ENCODE measurements around the gene GRM1.

GRM1 gene

GRCh38 chr6:146071781-146072180, 42.9 kb downstream of the GRM1 start:
- DNase-seq, result no peak
- H4K5ac ChIP-seq (ENCODE audit: low read length), result no peak overlapping the region
- no peak overlapping the region for H2AK5ac ChIP-seq (ENCODE audit: low read length)
- H3K79me2 ChIP-seq (ENCODE audit: control insufficient read depth, insufficient read depth, low read length), result no peaks in the 10 kb centered on the region
- no peaks in the 10 kb centered on the region for H3K79me1 ChIP-seq (ENCODE audit: low read length)
- H3K27me3 ChIP-seq (ENCODE audit: insufficient read depth, low read length, poor library complexity), result no peaks in the 10 kb centered on the region
- H3K4ac ChIP-seq (ENCODE audit: low read depth, low read length), result no peak overlapping the region
- H3K27ac ChIP-seq (ENCODE audit: low read depth, low read length), result no peak overlapping the region
- WGBS (ENCODE audit: extremely low coverage, insufficient coverage, low lambda C conversion rate), result no CpG with 5 or more reads among the region's 2 CpGs
- no peak overlapping the region for H3K18ac ChIP-seq (ENCODE audit: low read length)
- no peak overlapping the region for H2BK120ac ChIP-seq (ENCODE audit: low read depth, low read length)
- H2BK5ac ChIP-seq (ENCODE audit: low read length), result no peak overlapping the region
- H3K4me2 ChIP-seq (ENCODE audit: low read length), result no peak overlapping the region
- H2BK15ac ChIP-seq (replicated peaks; ENCODE audit: low read depth), result no peak overlapping the region
- H3K4me3 ChIP-seq (ENCODE audit: low read length), result no peak overlapping the region
- H3K56ac ChIP-seq (ENCODE audit: low read length), result no peak overlapping the region
- H3K9ac ChIP-seq (ENCODE audit: low read length), result no peak overlapping the region
- no peak overlapping the region for H3K23ac ChIP-seq (ENCODE audit: low read length)
- H3K4me1 ChIP-seq (ENCODE audit: control insufficient read depth, low read depth, low read length), result no peaks in the 10 kb centered on the region
- H4K8ac ChIP-seq (ENCODE audit: low read depth, low read length), result no peak overlapping the region
- H3K36me3 ChIP-seq (ENCODE audit: control insufficient read depth, insufficient read depth, low read length), result no peaks in the 10 kb centered on the region

DNA sequence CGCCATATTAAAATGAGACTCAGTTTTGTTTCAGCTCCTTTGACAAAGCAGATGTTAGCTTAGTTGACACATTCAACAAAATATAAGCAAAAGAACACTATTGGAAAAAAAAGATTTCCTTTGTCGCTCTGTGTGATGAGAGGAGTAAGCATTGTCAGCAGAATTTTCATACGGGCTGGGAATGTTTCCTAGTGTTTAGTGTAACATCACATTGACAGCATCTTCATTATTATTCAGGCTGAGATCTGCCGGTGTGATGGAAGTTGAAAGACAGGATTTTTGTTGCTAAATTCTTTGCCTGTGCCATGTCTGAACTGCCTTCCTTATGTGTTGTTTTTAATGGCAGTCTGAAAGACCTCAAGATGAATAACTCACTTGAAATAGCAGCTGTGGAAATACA, 49.1 kb downstream of the GRM1 start:
- Histone ChIP-seq H3K27ac (ENCODE audit: low read depth, low read length) (no peak overlapping the region), H3K4ac (ENCODE audit: low read depth, low read length) (no peak overlapping the region), H3K27me3 (ENCODE audit: insufficient read depth, low read length, poor library complexity) (no peaks in the 10 kb centered on the region)

GRCh38 chr6:146087386-146087785, 58.5 kb downstream of the GRM1 start:
- Histone ChIP-seq H3K56ac (ENCODE audit: low read length) (no peak overlapping the region), H3K4me1 (ENCODE audit: control insufficient read depth, low read depth, low read length) (no peaks in the 10 kb centered on the region), H3K79me1 (ENCODE audit: low read length) (no peaks in the 10 kb centered on the region)

More for the DNA sequence above, 49.1 kb downstream of the GRM1 start:
- Histone ChIP-seq H2AK5ac (ENCODE audit: low read length) (no peak overlapping the region), H4K8ac (ENCODE audit: low read depth, low read length) (no peak overlapping the region), H2BK5ac (ENCODE audit: low read length) (no peak overlapping the region), H4K5ac (ENCODE audit: low read length) (no peak overlapping the region), H3K4me3 (ENCODE audit: low read length) (no peak overlapping the region), H3K18ac (ENCODE audit: low read length) (no peak overlapping the region), H3K79me2 (ENCODE audit: control insufficient read depth, insufficient read depth, low read length) (no peaks in the 10 kb centered on the region), H3K4me1 (ENCODE audit: control insufficient read depth, low read depth, low read length) (no peaks in the 10 kb centered on the region), H3K9ac (ENCODE audit: low read length) (no peak overlapping the region), H2BK15ac (replicated peaks; ENCODE audit: low read depth) (no peak overlapping the region), H2BK120ac (ENCODE audit: low read depth, low read length) (no peak overlapping the region), H3K4me2 (ENCODE audit: low read length) (no peak overlapping the region), H3K79me1 (ENCODE audit: low read length) (no peaks in the 10 kb centered on the region), H3K56ac (ENCODE audit: low read length) (no peak overlapping the region), H3K36me3 (ENCODE audit: control insufficient read depth, insufficient read depth, low read length) (no peaks in the 10 kb centered on the region), H3K23ac (ENCODE audit: low read length) (no peak overlapping the region)
- DNase-seq, result no peak
- WGBS (ENCODE audit: extremely low coverage, insufficient coverage, low lambda C conversion rate), result no CpG with 5 or more reads among the region's 4 CpGs

GRCh38 chr6:146090474-146090873, 61.6 kb downstream of the GRM1 start:
- Histone ChIP-seq H3K23ac (ENCODE audit: low read length) (no peak overlapping the region), H2BK5ac (ENCODE audit: low read length) (no peak overlapping the region), H3K4me3 (ENCODE audit: low read length) (no peak overlapping the region), H3K4me1 (ENCODE audit: control insufficient read depth, low read depth, low read length) (no peaks in the 10 kb centered on the region), H3K36me3 (ENCODE audit: control insufficient read depth, insufficient read depth, low read length) (no peaks in the 10 kb centered on the region), H4K8ac (ENCODE audit: low read depth, low read length) (no peak overlapping the region), H4K5ac (ENCODE audit: low read length) (no peak overlapping the region), H2AK5ac (ENCODE audit: low read length) (no peak overlapping the region), H3K9ac (ENCODE audit: low read length) (no peak overlapping the region), H3K27me3 (ENCODE audit: insufficient read depth, low read length, poor library complexity) (no peaks in the 10 kb centered on the region), H2BK15ac (replicated peaks; ENCODE audit: low read depth) (no peak overlapping the region), H3K79me2 (ENCODE audit: control insufficient read depth, insufficient read depth, low read length) (no peaks in the 10 kb centered on the region), H3K18ac (ENCODE audit: low read length) (no peak overlapping the region), H3K56ac (ENCODE audit: low read length) (no peak overlapping the region), H3K4ac (ENCODE audit: low read depth, low read length) (no peak overlapping the region), H3K4me2 (ENCODE audit: low read length) (no peak overlapping the region), H3K79me1 (ENCODE audit: low read length) (no peaks in the 10 kb centered on the region), H3K27ac (ENCODE audit: low read depth, low read length) (no peak overlapping the region), H2BK120ac (ENCODE audit: low read depth, low read length) (no peak overlapping the region)
- WGBS (ENCODE audit: extremely low coverage, insufficient coverage, low lambda C conversion rate), result no CpG with 5 or more reads among the region's 3 CpGs
- DNase-seq, result no peak

More at GRCh38 chr6:146087386-146087785, 58.5 kb downstream of the GRM1 start:
- Histone ChIP-seq H3K4me3 (ENCODE audit: low read length) (no peak overlapping the region), H3K9ac (ENCODE audit: low read length) (no peak overlapping the region), H2AK5ac (ENCODE audit: low read length) (no peak overlapping the region), H3K23ac (ENCODE audit: low read length) (no peak overlapping the region), H4K8ac (ENCODE audit: low read depth, low read length) (no peak overlapping the region), H3K27ac (ENCODE audit: low read depth, low read length) (no peak overlapping the region), H2BK15ac (replicated peaks; ENCODE audit: low read depth) (no peak overlapping the region), H2BK120ac (ENCODE audit: low read depth, low read length) (no peak overlapping the region), H3K36me3 (ENCODE audit: control insufficient read depth, insufficient read depth, low read length) (no peaks in the 10 kb centered on the region), H3K27me3 (ENCODE audit: insufficient read depth, low read length, poor library complexity) (no peaks in the 10 kb centered on the region), H2BK5ac (ENCODE audit: low read length) (no peak overlapping the region), H3K4me2 (ENCODE audit: low read length) (no peak overlapping the region), H4K5ac (ENCODE audit: low read length) (no peak overlapping the region), H3K79me2 (ENCODE audit: control insufficient read depth, insufficient read depth, low read length) (no peaks in the 10 kb centered on the region), H3K18ac (ENCODE audit: low read length) (no peak overlapping the region), H3K4ac (ENCODE audit: low read depth, low read length) (no peak overlapping the region)
- WGBS (ENCODE audit: extremely low coverage, insufficient coverage, low lambda C conversion rate), result no CpG with 5 or more reads among the region's 7 CpGs
- no peak for DNase-seq

GRCh38 chr6:146092961-146093686, 64.3 kb downstream of the GRM1 start:
- Histone ChIP-seq H2BK5ac (ENCODE audit: low read length) (no peak overlapping the region), H2BK120ac (ENCODE audit: low read depth, low read length) (no peak overlapping the region), H4K8ac (ENCODE audit: low read depth, low read length) (no peak overlapping the region), H3K79me1 (ENCODE audit: low read length) (no peaks in the 10 kb centered on the region), H2BK15ac (replicated peaks; ENCODE audit: low read depth) (no peak overlapping the region), H3K4me3 (ENCODE audit: low read length) (no peak overlapping the region), H3K4me1 (ENCODE audit: control insufficient read depth, low read depth, low read length) (no peaks in the 10 kb centered on the region), H3K27me3 (ENCODE audit: insufficient read depth, low read length, poor library complexity) (no peaks in the 10 kb centered on the region), H3K18ac (ENCODE audit: low read length) (no peak overlapping the region), H4K5ac (ENCODE audit: low read length) (no peak overlapping the region), H3K36me3 (ENCODE audit: control insufficient read depth, insufficient read depth, low read length) (no peaks in the 10 kb centered on the region), H3K9ac (ENCODE audit: low read length) (no peak overlapping the region), H3K23ac (ENCODE audit: low read length) (no peak overlapping the region), H2AK5ac (ENCODE audit: low read length) (no peak overlapping the region), H3K56ac (ENCODE audit: low read length) (no peak overlapping the region), H3K27ac (ENCODE audit: low read depth, low read length) (no peak overlapping the region), H3K4me2 (ENCODE audit: low read length) (no peak overlapping the region), H3K4ac (ENCODE audit: low read depth, low read length) (no peak overlapping the region), H3K79me2 (ENCODE audit: control insufficient read depth, insufficient read depth, low read length) (no peaks in the 10 kb centered on the region)
- WGBS (ENCODE audit: extremely low coverage, insufficient coverage, low lambda C conversion rate), result no CpG with 5 or more reads among the region's 3 CpGs
- no peak for DNase-seq

GRCh38 chr6:146095481-146095880, 66.6 kb downstream of the GRM1 start:
- no peak overlapping the region for H4K8ac ChIP-seq (ENCODE audit: low read depth, low read length)
- no peaks in the 10 kb centered on the region for H3K36me3 ChIP-seq (ENCODE audit: control insufficient read depth, insufficient read depth, low read length)
- H2BK15ac ChIP-seq (replicated peaks; ENCODE audit: low read depth), result no peak overlapping the region
- no peak overlapping the region for H3K18ac ChIP-seq (ENCODE audit: low read length)
- H2BK120ac ChIP-seq (ENCODE audit: low read depth, low read length), result no peak overlapping the region
- no peaks in the 10 kb centered on the region for H3K27me3 ChIP-seq (ENCODE audit: insufficient read depth, low read length, poor library complexity)
- no peak overlapping the region for H3K4me2 ChIP-seq (ENCODE audit: low read length)
- no peaks in the 10 kb centered on the region for H3K79me2 ChIP-seq (ENCODE audit: control insufficient read depth, insufficient read depth, low read length)
- H3K4me1 ChIP-seq (ENCODE audit: control insufficient read depth, low read depth, low read length), result no peaks in the 10 kb centered on the region
- H2BK5ac ChIP-seq (ENCODE audit: low read length), result no peak overlapping the region
- H3K23ac ChIP-seq (ENCODE audit: low read length), result no peak overlapping the region
- no peaks in the 10 kb centered on the region for H3K79me1 ChIP-seq (ENCODE audit: low read length)
- H3K56ac ChIP-seq (ENCODE audit: low read length), result no peak overlapping the region
- H3K27ac ChIP-seq (ENCODE audit: low read depth, low read length), result no peak overlapping the region
- no peak for DNase-seq
- no peak overlapping the region for H3K9ac ChIP-seq (ENCODE audit: low read length)
- H2AK5ac ChIP-seq (ENCODE audit: low read length), result no peak overlapping the region
- no peak overlapping the region for H4K5ac ChIP-seq (ENCODE audit: low read length)
- WGBS (ENCODE audit: extremely low coverage, insufficient coverage, low lambda C conversion rate), result no CpG with 5 or more reads among the region's 2 CpGs
- no peak overlapping the region for H3K4me3 ChIP-seq (ENCODE audit: low read length)
- H3K4ac ChIP-seq (ENCODE audit: low read depth, low read length), result no peak overlapping the region

Measured in mesendoderm (in vitro differentiated cells).